Astrocyte of the hippocampus (primary cell): ENCODE measurements around the gene DSE.

Source experiments
- DNase-seq: peaks from one replicate; pipeline ENCODE4 v3.0.0; 2011; ENCODE audit warnings: low read depth, low spot score

The DSE gene

DNA sequence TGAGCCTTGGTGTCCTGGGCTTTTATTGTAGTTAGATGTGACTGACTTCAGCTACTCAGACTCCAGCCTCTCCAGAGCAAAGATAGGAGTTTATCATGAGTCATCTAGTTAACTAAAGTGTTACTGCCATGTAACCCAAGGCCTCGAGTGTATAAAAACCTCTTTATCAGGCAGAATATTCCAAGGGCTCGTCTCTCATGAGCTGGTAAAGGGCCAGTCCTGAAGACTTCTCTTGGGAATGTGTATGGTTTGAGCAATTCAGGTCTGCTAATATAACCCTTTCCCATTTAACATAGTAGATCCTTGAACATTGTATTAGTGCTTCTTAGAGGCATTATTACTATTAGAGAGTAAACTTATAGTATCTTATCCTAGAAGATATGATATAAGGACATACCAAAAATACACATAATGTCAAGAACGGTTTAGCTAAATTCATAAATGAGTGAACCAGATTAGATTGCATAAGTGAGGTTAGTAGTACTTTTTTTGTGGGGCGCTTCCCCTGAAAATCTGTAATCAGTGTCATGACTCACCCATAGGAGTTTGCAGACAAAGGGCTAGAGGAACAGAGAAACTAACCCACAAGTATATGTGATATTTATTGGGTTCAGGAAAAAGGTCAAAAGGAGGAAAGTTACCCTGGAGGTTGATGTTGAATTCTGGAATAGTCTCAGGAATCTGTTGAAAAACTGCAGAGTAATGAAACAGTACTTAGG is 16.0 kb downstream of the DSE start:
- DNase-seq = peak; percentile 42

- DNase-seq = peak; percentile 29
Observed at GRCh38 chr6:116387374-116387773, 16.6 kb downstream of the DSE start.

- DNase-seq = no peak
Observed at GRCh38 chr6:116388924-116389323, 18.2 kb downstream of the DSE start.

- DNase-seq = peak; percentile 22
Observed at GRCh38 chr6:116389357-116389756, 18.6 kb downstream of the DSE start.

DNA sequence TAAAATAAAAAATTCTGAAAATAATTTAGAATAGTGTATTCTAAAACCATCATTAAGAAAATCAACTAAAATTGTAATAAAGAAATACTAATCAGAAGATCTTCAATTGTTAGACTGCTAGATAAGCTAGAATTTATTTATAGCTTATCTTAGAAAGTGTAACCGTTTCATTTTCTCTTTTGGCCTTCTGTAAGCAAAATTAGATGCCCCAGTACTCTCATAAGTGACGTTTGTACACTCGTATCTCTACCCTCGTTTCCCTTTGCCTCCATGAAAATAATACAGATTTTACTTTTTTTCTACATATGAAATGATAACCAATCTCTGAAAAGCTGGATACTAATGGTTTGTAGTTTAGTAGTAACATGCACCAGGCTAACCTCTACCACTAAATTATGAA is 19.8 kb downstream of the DSE start:
- DNase-seq = no peak

GRCh38 chr6:116392132-116393013 is 21.6 kb downstream of the DSE start:
- DNase-seq = no peak

DNA sequence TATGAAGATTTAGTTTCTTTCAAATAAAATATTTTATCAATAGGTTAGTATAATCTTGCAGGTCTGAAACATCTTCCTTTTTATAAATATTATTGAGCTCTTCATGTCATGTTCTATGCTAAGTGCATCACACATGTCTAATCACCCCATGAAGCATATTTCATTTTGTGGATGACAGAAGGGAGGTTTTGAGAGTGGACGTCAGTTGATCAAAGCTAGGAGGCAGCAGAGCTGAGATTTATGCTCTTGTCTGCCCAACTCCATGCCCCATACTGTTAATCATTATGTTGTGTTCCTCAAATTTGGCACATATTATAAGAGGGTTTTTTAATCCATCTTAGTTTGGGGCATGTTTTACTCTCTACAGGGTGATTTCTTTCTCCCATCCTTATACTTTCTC is 22.7 kb downstream of the DSE start:
- no peak for DNase-seq

GRCh38 chr6:116395647-116396046 is 24.9 kb downstream of the DSE start:
- no peak for DNase-seq

GRCh38 chr6:116396441-116396840 is 25.7 kb downstream of the DSE start:
- peak; percentile 68 for DNase-seq

- peak; percentile 45 for DNase-seq
Observed at GRCh38 chr6:116397914-116398313, 27.2 kb downstream of the DSE start.

DNA sequence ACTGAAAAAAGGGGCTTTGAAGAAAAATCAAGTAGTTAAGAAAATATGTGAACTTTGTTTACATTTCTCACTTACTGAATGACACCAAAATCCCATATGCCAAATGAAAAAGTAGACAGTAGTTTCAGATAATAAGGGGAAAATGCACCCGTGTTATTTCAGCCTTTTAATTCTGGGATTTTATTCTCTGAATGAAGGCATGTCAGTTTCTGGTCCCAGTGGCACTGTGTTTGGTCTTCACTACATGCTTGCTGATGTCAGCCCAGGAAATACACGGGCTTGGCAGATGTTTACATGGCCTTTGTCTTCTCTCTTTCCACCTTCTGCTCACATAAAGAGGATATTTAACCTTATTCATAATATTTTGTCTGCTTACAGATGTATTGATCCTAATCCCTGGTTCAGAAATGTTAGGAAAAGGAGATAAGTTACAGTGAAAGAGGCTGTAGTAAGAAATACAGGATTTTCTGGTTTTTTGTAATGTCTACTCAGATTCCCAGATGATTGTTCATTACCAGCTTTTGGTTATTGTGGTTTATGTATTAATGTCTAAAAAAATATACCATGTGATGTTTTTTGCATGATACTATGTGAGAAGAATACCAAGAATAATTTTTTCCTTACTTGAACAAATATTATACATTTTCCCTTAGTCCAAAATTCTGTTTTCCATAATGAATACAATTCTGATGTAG is 27.7 kb downstream of the DSE start:
- DNase-seq = peak; percentile 42

DNA sequence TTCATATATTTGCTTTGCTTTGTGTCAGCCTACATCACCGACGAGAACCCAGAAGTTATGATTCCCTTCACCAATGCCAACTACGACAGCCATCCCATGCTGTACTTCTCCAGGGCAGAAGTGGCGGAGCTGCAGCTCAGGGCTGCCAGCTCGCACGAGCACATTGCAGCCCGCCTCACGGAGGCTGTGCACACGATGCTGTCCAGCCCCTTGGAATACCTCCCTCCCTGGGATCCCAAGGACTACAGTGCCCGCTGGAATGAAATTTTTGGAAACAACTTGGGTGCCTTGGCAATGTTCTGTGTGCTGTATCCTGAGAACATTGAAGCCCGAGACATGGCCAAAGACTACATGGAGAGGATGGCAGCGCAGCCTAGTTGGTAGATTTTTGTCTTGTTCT is 28.5 kb downstream of the DSE start:
- DNase-seq = no peak

DNA sequence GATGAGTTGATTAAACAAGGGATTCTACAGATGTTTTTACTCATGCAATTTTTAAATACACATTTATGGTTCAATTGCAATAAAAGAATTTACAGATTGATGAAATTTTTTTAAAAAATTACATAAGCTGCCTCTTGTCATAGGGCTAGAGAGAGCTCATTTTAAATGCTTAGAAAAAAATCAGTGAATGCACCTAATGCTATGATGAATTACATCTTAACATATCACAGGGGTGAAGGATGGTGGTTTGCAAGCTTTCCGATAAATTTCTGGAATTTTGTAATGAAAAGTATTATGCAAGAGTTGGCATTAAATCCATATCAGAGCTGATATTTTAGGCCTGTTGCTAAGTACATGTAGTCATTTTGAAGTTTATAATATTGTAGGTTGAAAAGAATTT is 29.6 kb downstream of the DSE start:
- DNase-seq = no peak

DNA sequence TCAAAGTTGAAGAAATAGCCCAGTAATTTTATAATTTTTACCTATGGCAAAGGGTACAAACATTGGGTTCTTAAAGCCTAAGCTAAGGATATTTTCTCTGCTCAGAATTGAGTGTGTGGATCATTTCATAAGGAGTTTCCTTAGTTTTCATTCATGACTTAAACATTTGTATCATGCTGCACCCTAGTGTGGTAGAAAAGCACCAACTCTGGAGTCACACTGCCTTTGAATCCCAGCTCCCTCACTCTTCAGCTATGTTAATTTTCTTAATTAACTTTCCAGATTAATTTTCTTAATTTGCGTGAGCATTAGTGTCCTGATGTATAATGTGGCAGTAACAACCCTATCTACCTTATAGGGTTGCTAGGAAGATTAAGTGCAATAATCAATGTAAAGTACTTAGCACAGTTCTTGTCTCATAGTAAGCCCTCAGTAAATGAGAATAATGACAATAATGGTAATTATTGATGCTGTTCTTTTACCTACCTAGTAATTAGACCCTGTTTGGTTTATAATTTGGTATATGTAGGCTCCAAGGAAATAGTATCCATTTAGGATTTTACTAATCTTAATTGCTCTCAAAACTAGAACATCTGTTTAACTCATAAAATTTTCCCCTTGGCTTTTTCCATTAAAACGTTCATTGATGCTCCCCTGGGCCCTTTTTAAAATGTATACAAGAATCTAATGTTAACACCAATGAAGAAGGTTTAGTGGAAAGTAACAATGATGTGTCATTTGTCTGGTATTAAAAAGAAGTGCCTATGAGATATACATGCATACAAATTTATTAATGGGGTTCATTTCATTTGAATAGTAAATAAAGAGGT is 31.6 kb downstream of the DSE start:
- DNase-seq = no peak

- no peak for DNase-seq
Observed at GRCh38 chr6:116403205-116403604, 32.5 kb downstream of the DSE start.

- DNase-seq = no peak
Observed at GRCh38 chr6:116404696-116405095, 33.9 kb downstream of the DSE start.

- DNase-seq = no peak
Observed at GRCh38 chr6:116405138-116405537, 34.4 kb downstream of the DSE start.

- DNase-seq = peak; percentile 22
Observed at GRCh38 chr6:116405652-116406356, 35.1 kb downstream of the DSE start.

GRCh38 chr6:116406678-116407345 is 36.1 kb downstream of the DSE start:
- peak; percentile 57 for DNase-seq

DNA sequence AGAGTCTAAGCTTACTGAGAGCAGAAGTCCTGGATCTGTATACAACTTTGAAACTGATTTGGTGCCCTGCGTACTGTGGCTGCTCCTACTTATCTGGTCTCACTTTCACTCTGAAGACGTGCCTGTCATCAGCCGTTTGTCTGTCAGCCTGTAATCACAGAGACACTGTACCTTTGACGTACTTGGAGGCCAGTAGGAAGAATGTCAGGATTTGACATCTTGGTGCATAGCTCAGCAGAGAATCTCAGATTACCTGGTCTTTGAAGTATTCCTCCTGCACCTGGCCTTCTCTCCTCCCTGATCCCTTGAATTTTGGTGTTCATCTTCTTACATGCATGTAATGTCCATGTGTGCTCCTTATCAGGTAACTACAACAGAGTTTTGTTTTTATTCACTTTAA is 37.7 kb downstream of the DSE start:
- no peak for DNase-seq
